LNCaP clone FGC (cell line): ENCODE data around the gene SBF1.
A peak's percentile ranks its signal among the peaks of the same experiment; 100 is the strongest.

ENCODE experiments used
- DNase-seq: peaks from one replicate; pipeline ENCODE4 v3.0.0-alpha.2; 2011; ENCODE audit warnings: low read depth
- H3K4me3 ChIP-seq: 2 replicates; pipeline ENCODE4 v1.5.1; 2011; ENCODE audit warnings: mild to moderate bottlenecking, low read depth, low read length, control low read depth
- CTCF ChIP-seq: IDR thresholded peaks from 2 replicates; pipeline ENCODE4 v1.5.1; 2012; ENCODE audit warnings: mild to moderate bottlenecking; ENCODE audit not compliant: control insufficient read depth, insufficient read depth; ENCODE audit errors: extremely low read depth

The SBF1 gene

GRCh38 chr22:50487290-50488005 is 12.6 kb upstream of the SBF1 start:
- DNase-seq, result no peak
- no peak overlapping the region for H3K4me3 ChIP-seq
- TF ChIP-seq CTCF, result no peak

GRCh38 chr22:50486561-50487289 is 11.9 kb upstream of the SBF1 start, which contains the start of gene MIOX:
Gene MIOX (plus strand): TSS chr22:50486859. CDS start chr22:50486898, 39 bp downstream.
- DNase-seq, result no peak
- H3K4me3 ChIP-seq, result no peak within 1 kb of the TSS
- no peak for TF ChIP-seq CTCF

- TF ChIP-seq CTCF, result no peak
- no peak for DNase-seq
- H3K4me3 ChIP-seq, result no peak overlapping the region
These were observed 10.6 kb upstream of the SBF1 start for GRCh38 chr22:50485221-50486131.

- H3K4me3 ChIP-seq, result no peak overlapping the region
- DNase-seq, result no peak
- no peak for TF ChIP-seq CTCF
These were observed 9.4 kb upstream of the SBF1 start for GRCh38 chr22:50483977-50484853.

- no peak for TF ChIP-seq CTCF
- DNase-seq, result no peak
- H3K4me3 ChIP-seq, result no peak overlapping the region
These were observed 8.7 kb upstream of the SBF1 start for GRCh38 chr22:50483556-50483955.

GRCh38 chr22:50483106-50483505 is 8.3 kb upstream of the SBF1 start:
- no peak for TF ChIP-seq CTCF
- H3K4me3 ChIP-seq, result peak overlapping the region; percentile 86
- no peak for DNase-seq
